ENCODE data around the gene CHRDL2. TPM values are rescaled to one million over a fixed set of nuclear protein-coding genes. Genes with fewer than 3 reads are reported as not detected.

CHRDL2 gene
- total RNA-seq, 2 experiments from 2014 or later = not detected

DNA sequence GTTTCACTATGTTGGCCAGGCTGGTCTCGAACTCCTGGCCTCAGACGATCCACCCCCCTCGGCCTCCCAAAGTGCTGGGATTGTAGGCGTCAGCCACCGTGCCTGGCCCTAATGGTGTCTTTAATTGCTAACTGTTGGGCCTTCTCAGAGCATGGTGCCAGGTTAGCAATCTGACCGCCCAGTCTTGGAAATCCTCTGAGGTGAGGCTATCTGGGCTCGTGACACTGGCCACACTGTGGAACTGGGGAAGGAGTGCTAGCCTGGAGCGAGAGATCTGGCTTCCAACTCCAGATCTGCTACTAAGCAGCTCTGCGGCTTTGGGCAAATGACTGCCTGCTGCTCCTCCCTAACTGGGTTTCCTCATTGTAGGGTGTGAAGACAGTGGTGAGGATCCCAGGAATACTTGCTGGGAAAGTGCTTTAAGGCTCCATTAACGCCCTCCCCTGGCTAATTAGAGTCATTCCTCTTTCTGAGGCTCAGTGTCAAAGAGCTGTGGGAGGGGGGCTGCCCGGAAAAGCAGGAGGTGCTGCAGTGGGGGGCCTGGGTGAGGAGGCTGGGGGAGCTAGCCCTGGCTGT, 35.4 kb downstream of the CHRDL2 start:
- DNase-seq (no peak), ATAC-seq (no peak)
- Mint-ChIP-seq H3K4me3 (no peak overlapping the region), H3K27me3 (peaks cover 11% of the 10 kb centered on the region), H3K36me3 (ENCODE audit: low read depth) (no peaks in the 10 kb centered on the region), H3K9me3 (no peaks in the 10 kb centered on the region), H3K27ac (no peak overlapping the region), H3K4me1 (ENCODE audit: low read depth) (no peaks in the 10 kb centered on the region)
- POLR2A ChIA-PET = interaction anchor here (0.6 kb wide), 1 partner anchor 1185 kb away, joined by 3 read pairs; no protein-coding TSS in a partner anchor
- intact Hi-C loops (cut with micrococcal nuclease) = no loop called here
- CTCF ChIA-PET = no interaction called here
- TF ChIP-seq, protein P1, sequence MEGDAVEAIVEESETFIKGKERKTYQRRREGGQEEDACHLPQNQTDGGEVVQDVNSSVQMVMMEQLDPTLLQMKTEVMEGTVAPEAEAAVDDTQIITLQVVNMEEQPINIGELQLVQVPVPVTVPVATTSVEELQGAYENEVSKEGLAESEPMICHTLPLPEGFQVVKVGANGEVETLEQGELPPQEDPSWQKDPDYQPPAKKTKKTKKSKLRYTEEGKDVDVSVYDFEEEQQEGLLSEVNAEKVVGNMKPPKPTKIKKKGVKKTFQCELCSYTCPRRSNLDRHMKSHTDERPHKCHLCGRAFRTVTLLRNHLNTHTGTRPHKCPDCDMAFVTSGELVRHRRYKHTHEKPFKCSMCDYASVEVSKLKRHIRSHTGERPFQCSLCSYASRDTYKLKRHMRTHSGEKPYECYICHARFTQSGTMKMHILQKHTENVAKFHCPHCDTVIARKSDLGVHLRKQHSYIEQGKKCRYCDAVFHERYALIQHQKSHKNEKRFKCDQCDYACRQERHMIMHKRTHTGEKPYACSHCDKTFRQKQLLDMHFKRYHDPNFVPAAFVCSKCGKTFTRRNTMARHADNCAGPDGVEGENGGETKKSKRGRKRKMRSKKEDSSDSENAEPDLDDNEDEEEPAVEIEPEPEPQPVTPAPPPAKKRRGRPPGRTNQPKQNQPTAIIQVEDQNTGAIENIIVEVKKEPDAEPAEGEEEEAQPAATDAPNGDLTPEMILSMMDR (IDR thresholded peaks at IDR 0.05) = no peak

DNA sequence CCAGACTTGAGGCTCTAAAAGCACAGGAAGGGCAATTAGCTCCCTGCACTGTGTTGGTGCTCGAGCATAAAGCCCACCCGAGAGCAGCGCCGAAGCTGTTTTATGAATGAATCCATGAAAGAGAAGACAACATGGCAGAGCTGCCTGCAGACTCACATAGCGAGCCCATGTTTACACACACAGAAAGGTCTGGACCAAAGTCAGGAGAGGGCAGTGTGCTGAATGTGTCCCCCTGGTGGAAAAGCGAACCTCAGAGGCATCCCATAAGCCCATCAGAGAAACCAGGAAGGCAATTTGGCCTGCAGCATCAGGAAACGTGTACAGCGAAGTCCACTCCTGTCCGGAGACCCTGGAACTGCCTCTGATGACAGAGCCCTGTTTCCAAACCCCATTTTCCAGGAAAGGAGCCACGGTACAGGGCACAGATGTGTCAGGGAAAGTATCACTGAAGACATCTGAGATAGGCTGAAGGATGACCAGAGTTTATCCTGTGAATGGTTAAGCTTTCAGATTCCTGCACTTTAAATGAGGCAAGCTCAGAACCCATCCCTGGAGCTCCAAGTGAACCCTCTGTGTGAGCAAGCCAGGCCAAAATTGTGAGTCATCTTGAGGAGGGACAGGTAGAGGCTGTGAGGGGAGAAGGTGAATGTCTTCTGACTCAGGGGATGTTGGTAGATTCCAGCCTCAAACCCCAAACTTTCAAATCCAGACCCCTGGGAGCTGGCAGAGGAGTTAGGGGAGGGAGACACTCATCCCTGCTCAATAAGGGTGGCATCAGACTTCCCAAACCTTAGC, 36.9 kb downstream of the CHRDL2 start:
- no peak for DNase-seq
- TF ChIP-seq, protein P1 (IDR thresholded peaks at IDR 0.05) = no peak
- Mint-ChIP-seq H3K27ac (no peak overlapping the region), H3K4me1 (ENCODE audit: low read depth) (no peaks in the 10 kb centered on the region), H3K9me3 (no peaks in the 10 kb centered on the region), H3K27me3 (peaks cover 11% of the 10 kb centered on the region), H3K4me3 (no peak overlapping the region), H3K36me3 (ENCODE audit: low read depth) (no peaks in the 10 kb centered on the region)
- ATAC-seq = no peak
- ChIA-PET CTCF (interaction anchor here (1.1 to 2.5 kb wide), 4 partner anchors 8 to 44 kb away, joined by 3 to 14 read pairs (median 4); no protein-coding TSS in a partner anchor), POLR2A (interaction anchor here (0.6 kb wide), 1 partner anchor 260 kb away, joined by 3 read pairs; no protein-coding TSS in a partner anchor)
- intact Hi-C loops (cut with micrococcal nuclease) = no loop called here

DNA sequence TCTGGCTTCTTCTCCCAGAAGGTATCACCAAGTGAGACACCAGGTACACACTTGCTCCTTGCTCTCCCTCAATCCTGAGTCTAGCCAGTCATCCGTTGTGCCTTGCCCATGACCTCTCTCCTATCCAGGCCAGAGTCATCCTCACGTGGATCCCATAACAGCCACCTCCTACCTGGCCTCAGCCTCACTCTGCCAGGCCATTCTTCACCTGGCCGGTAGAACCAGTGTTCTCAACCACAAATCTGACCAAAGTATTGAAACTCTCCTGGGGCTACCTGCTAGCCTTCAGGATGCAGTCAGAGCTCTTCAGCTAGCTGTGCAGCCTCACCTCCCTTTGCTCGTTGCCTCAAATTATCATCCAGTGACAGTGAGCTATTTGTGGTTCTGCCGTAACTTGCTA, 37.7 kb downstream of the CHRDL2 start:
- Mint-ChIP-seq H3K9me3 (no peaks in the 10 kb centered on the region), H3K27me3 (peaks cover 11% of the 10 kb centered on the region), H3K4me3 (no peak overlapping the region), H3K36me3 (ENCODE audit: low read depth) (no peaks in the 10 kb centered on the region), H3K4me1 (ENCODE audit: low read depth) (no peaks in the 10 kb centered on the region), H3K27ac (no peak overlapping the region)
- CTCF ChIA-PET = interaction anchor here (1.3 to 2.5 kb wide), 3 partner anchors 9 to 46 kb away, joined by 3 to 14 read pairs (median 5); no protein-coding TSS in a partner anchor
- intact Hi-C loops (cut with micrococcal nuclease) = no loop called here
- POLR2A ChIA-PET = no interaction called here
- ATAC-seq (no peak), DNase-seq (no peak)
- TF ChIP-seq, protein P1 (IDR thresholded peaks at IDR 0.05) = no peak

DNA sequence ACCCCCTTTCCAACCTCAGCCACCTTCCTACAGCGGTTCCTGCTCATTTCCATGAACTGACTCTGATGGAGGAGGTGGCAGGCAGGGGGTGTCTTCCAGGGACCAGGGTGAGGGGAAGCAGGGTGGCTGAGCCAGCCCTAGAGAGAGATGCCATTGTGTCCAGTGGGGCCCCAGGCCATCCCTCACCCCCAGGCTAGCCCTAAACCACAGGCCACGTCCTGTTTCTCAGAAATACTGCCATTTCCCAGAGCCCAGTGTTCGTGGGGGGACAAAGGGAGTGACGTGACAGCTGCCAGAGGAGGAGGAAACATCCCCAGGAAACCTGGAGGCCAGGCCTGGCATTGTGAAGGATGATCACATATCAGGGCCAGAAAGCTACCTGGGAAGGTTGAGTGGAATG, 39.5 kb downstream of the CHRDL2 start:
- CTCF ChIA-PET = interaction anchor here (0.7 kb wide), 1 partner anchor 10 kb away, joined by 5 read pairs; no protein-coding TSS in a partner anchor
- POLR2A ChIA-PET = no interaction called here
- no peak for ATAC-seq

More for the DNA sequence above, 39.5 kb downstream of the CHRDL2 start:
- Mint-ChIP-seq H3K36me3 (ENCODE audit: low read depth) (no peaks in the 10 kb centered on the region), H3K27me3 (no peaks in the 10 kb centered on the region), H3K27ac (no peak overlapping the region), H3K4me1 (ENCODE audit: low read depth) (no peaks in the 10 kb centered on the region), H3K4me3 (no peak overlapping the region), H3K9me3 (no peaks in the 10 kb centered on the region)
- no peak for DNase-seq
- TF ChIP-seq, protein P1 (IDR thresholded peaks at IDR 0.05) = no peak
- intact Hi-C loops (cut with micrococcal nuclease) = no loop called here

Data from activated CD8-positive, alpha-beta T cell treated with anti-CD3 and anti-CD28 coated beads for 36 hours (primary cell).